Measurements from ENCODE around the gene ANK3.

- TF ChIP-seq, protein P1, sequence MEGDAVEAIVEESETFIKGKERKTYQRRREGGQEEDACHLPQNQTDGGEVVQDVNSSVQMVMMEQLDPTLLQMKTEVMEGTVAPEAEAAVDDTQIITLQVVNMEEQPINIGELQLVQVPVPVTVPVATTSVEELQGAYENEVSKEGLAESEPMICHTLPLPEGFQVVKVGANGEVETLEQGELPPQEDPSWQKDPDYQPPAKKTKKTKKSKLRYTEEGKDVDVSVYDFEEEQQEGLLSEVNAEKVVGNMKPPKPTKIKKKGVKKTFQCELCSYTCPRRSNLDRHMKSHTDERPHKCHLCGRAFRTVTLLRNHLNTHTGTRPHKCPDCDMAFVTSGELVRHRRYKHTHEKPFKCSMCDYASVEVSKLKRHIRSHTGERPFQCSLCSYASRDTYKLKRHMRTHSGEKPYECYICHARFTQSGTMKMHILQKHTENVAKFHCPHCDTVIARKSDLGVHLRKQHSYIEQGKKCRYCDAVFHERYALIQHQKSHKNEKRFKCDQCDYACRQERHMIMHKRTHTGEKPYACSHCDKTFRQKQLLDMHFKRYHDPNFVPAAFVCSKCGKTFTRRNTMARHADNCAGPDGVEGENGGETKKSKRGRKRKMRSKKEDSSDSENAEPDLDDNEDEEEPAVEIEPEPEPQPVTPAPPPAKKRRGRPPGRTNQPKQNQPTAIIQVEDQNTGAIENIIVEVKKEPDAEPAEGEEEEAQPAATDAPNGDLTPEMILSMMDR (IDR thresholded peaks at IDR 0.05; ENCODE audit: low read length) = no peak
- TF ChIP-seq EZH2phosphoT487 (IDR thresholded peaks at IDR 0.05; ENCODE audit: low read length) = no peak
These were observed 265.1 kb downstream of the ANK3 start for GRCh38 chr10:60124536-60124935.

Measured in MM.1S (cell line).